ENCODE measurements around the gene PLXNA4.
"Not testable (repeated sequence)": the region's sequence is repeated elsewhere in the genome, so short reads cannot be mapped to it uniquely, and the experiment has no call there.

PLXNA4 gene

DNA sequence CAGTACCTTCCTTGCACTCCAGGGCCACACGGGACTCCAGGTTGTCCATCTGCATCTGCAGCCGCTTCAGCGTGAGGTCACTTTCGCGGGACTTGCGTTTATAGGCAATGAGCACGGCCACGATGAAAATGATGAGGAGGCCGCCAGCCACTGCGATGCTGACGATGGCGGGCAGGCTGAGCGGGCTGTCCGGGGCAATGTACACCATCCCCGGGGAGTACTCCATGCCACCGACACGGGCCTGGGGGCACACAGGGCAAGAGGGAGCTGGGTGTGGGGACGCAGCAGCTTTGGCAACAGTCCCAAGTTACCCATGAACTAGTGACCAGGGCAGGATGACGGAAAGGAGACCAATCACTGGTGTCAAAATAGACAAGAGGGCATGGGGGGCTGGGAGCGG lies 396.6 kb downstream of the PLXNA4 start:
- H3K4me3 ChIP-seq (ENCODE audit: low read depth, low read length) = no peak overlapping the region
- TF ChIP-seq CTCF (IDR thresholded peaks at IDR 0.05; ENCODE audit: low read depth, low read length) = no peak

- TF ChIP-seq CTCF (IDR thresholded peaks at IDR 0.05; ENCODE audit: low read depth, low read length) = no peak
- no peak overlapping the region for H3K4me3 ChIP-seq (ENCODE audit: low read depth, low read length)
Observed at GRCh38 chr7:132179080-132179430, 397.2 kb downstream of the PLXNA4 start.

GRCh38 chr7:132178402-132179079 lies 397.7 kb downstream of the PLXNA4 start:
- H3K4me3 ChIP-seq (ENCODE audit: low read depth, low read length) = not testable (repeated sequence)

DNA sequence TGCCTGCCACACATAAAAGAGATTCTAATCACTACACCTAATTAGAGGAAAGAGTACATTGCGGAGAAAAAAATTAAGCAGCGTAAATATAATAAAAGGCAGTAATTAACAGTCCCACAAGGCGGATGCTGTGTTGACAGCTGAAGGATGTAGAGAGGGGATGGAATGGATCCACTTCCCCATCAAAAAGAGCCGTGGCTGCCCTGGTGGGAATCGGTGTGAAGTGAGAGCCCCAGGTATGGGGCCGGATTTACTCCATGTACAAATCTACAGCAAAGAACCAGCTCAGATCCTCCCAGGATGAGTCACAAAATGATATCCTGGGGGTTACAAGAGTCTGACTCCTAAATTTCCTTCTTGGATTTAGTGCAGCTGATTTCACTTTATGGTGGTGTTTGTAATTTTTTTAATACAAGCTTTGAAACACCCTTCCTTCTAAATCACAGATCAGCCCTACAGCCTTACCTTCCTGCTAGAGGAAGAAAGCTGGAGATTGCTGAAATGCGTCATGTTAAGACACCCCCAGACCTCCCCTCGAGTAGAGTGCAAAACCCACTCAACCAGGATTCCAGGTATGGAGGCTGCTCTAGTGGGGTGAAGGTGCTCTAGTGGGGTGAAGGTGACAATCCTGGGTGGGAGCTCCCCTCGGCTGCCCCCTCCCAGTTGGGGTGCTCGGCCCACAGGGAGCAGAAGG lies 398.4 kb downstream of the PLXNA4 start:
- H3K4me3 ChIP-seq (ENCODE audit: low read depth, low read length) = no peak overlapping the region
- TF ChIP-seq CTCF (IDR thresholded peaks at IDR 0.05; ENCODE audit: low read depth, low read length) = no peak

- no peak overlapping the region for H3K4me3 ChIP-seq (ENCODE audit: low read depth, low read length)
- no peak for TF ChIP-seq CTCF (IDR thresholded peaks at IDR 0.05; ENCODE audit: low read depth, low read length)
Observed at GRCh38 chr7:132176719-132177118, 399.6 kb downstream of the PLXNA4 start.

- no peak overlapping the region for H3K4me3 ChIP-seq (ENCODE audit: low read depth, low read length)
- no peak for TF ChIP-seq CTCF (IDR thresholded peaks at IDR 0.05; ENCODE audit: low read depth, low read length)
Observed at GRCh38 chr7:132171130-132171576, 405.1 kb downstream of the PLXNA4 start.

GRCh38 chr7:132169730-132170129 lies 406.5 kb downstream of the PLXNA4 start:
- no peak for TF ChIP-seq CTCF (IDR thresholded peaks at IDR 0.05; ENCODE audit: low read depth, low read length)
- no peak overlapping the region for H3K4me3 ChIP-seq (ENCODE audit: low read depth, low read length)

All from WI38 (cell line).